Activated CD4-positive, alpha-beta T cell treated with anti-CD3 and anti-CD28 coated beads for 48 hours (primary cell): ENCODE data around the gene JAG1.
"Not testable (repeated sequence)": the region's sequence is repeated elsewhere in the genome, so short reads cannot be mapped to it uniquely, and the experiment has no call there.

Experiments used
- DNase-seq: peaks from one replicate; pipeline ENCODE4 v3.0.0-alpha.2; 2020

Gene JAG1

DNA sequence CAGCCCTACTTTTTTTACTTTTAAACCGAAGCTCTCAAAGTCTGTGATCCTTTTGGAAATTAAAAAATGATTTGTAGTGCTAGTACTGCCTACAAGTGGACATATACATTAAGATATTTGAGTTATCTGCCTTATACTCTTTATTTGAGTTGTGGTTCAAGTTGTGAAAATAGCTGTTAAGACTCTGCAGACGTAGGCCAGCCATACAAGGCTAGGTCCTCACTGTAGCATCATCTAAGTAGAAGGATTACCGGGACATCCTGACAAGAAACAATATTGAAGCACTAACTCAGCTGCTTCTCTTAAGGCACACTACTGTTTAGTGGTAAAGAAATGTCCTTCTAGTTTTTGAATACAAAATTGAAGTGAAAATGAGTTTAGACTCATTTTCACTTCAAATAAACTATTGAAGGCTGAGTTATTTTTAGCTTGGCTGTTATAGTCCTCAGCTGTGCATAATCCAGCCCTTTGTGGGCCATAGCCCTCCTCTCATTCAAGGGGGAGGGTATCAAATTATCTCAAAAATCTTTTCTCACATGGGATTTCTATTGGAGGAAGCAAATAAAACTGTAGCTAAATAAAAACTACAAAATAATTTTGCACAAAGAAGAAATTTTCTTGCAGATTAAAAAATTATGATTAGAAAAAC, 68.1 kb downstream of the JAG1 start:
- DNase-seq: no peak

DNA sequence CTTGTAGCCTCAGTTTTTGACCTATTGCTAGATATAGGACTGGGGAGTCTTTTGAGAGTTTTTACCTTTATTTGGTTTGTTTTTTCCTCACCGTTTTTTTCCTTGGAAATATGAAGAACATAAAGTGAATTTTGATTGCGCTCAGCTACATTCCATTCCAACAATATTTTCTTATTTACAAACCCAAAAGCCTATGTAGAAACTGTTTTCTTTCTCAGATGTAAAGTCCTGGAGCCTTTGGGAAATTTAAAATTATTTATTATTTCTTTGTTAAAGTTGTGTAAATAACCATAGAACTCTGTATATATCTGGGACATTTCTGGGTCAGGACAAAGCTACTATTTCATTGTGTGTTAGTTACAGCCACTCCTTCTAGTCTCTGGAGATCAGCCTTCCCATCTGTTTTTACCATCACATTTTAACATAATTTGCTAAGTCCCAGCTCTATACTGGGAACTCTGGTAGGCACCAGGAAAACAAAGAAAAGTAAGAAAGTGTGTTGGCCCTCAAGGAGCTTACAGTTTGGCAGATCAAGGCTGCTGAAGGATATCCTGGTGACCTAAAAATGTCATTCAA, 68.8 kb downstream of the JAG1 start:
- DNase-seq: no peak

DNA sequence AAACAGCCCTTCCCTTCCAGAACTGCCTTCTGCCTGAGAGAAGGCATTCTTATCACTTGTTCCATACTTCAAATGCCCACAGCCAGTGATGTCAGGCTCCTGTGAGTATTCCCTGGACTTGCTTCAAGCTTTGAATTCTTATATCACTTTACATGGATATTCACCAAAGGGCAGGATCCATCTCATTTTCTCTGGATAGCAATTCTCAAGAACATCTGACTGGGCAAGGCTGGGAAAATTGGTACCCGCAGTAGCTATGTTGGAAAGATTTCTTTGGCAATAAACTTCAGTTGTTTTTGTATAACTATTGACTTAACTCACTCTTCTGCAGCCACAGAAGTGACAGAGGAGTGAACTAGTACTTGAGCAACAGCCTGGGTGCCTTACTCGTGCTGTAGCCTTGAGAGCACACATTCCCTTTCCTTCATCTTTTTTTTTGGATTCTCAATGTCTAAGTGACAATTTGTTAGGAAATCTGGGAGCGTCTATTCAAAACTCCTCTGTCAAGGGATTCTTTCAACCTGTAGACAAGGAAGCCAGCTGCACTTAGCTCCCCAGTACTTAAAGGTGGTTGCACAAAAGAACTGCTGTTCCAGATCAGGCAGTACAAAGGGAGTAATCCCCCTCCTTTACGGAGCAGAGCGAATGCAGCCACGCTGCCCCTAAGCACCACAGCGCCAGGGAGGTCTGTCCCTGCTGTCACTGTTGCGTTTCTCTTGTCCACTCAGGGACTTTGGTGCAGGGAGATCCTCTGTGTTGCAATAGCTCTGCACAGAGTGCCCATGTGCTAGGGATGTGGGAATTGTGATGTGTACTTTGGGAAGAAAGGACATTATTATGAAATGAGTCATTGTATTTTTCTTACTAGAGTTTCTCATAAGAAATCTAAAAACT, 69.6 kb downstream of the JAG1 start:
- no peak for DNase-seq

DNA sequence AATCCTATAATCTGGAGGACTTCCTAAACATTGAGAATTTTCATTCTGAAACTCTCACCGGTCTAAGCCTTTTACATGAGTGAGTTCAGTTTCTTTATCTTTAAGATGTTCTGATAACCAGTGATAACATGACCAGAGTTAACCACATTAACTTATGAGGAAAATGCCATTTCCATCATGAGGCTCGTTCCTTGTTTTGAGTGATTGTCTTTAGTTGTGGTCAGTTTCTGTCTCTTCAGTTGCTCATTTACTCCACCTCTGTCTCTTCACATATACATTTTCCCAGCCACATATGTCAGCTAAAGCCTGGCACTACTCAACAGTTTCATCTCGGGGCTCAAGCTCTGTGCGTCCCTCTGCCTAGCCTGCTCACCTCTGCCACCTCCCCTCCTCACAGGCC, 70.4 kb downstream of the JAG1 start:
- peak; percentile 10 for DNase-seq

DNA sequence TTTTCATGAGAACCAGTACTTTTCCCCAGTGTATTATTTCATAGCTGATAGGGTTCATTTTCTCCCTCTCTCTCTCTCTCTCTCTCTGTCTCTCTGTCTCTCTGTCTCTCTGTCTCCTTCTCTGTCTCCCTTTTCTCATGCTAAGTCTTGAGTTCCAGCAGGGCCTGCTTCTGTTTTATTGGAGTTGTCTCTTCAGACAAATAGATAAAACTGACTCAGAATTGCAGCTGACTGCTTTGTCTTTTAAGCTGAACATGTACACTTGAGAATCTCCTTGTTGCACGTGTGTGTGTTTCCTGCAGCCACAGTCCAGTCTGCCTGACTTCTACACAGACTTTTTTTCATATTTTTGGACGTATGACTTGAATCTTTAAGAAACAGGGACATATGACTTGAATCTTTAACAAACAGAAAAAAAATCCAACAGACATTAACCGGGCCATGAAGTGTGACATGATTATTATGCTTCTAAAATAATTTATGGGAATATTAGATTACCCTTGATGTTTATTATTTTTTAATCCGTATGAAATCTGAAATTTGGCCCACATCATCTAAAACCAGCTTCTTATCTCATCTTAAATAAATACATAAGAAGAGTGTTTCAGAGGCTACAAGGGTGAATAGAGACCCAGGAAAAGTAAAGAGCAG, 71.5 kb downstream of the JAG1 start:
- DNase-seq: no peak

DNA sequence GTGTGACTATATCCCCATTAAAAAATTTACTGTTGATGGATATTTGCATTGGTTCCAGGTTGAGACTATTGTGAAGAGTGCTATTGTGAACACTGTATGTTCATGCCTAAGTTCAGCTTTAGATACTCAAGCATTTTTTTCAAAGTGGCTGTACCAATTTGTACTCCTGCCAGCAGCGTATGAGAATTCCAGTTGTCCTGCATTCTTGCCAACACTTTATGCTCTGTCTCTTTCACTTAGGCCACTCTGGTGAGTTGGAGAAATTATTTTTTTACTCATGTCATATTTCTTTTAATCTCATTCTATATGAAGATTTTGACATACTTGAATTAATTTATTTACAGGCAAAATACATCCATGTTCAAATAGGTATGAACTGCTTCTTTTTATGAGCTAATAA, 76.2 kb downstream of the JAG1 start:
- DNase-seq: no peak

DNA sequence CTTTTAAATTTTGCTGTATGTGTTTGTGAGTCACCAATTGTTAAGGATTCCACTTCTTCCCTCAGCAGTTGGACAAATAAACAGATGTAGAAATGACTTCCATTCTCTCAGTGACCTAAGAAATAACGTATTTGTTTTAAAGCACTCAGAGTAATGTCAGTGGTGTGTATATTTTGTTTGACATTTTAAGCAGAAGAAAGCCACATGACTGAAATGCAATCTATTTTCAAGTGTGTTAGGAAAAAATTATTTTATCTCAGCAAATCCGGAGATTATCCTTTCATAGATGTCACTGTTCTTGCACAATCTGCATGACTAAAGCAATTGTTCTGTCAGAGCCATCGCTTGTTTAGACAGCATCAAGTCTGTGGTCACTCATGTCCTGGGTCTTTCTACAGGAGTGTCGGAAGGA, 77.1 kb downstream of the JAG1 start:
- no peak for DNase-seq

DNA sequence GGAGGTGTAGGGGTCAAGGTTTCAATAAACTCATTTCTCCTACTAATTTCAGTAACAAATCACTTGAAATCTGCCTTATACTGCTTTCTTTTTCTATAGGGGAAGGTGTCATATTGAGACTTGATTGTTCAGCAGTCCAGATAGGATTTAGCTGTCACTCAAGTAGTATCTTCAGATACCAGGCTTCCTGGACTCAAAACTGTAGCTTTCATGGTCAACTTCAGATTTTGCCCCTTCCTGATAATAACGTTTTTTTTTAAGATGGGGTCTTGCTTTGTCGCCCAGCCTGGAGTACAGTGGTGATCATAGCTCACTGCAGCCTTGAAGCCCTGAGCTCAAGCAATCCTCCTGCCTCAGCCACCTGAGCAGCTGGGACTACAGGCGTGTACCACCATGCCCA, 77.8 kb downstream of the JAG1 start:
- DNase-seq: no peak

DNA sequence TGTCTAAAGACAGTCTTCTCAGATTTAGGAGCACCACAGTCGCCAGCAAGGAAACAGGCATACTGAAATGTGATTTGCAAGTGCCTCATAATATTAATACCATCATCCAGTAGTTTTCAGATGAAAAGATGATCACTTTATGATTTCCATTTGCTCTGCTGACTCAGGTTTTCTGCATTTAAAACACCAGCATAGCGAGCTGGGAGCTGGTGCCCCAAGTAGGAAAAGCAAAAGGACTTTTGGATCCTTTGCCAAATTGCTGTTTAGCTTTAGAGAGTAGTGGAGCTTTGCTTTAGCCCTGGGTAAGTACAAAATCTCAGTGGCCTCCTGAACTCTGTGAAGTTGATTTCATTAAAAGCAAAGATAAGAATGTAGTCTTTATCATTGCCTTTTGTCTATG, 78.5 kb downstream of the JAG1 start:
- DNase-seq: no peak

DNA sequence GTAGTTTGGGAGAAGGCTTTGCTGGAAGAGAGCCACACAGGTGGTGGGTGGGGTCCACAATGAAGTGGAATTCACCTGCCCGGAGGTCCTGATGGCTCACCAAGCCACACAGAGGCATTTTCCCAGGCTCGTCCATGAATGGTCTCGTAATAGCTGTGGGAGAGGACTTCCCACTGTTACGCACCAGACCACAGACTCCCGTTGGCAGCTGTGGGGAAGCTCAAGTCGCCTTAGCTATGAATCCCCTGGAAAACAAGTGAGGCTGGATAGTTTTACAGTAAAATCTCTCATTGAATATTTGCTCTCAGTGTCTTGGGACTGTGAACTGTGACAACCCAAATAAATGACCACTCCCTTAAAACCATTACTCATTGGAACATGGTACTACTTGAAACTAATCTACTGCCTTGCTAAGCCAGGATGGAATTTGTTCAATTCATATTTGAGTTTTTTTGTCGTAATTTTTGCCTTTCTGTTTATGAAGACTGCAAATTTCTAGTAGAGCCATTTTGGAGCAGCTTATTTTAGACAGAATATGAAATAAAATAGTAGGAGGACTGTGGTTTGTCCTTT, 79.4 kb downstream of the JAG1 start:
- no peak for DNase-seq

DNA sequence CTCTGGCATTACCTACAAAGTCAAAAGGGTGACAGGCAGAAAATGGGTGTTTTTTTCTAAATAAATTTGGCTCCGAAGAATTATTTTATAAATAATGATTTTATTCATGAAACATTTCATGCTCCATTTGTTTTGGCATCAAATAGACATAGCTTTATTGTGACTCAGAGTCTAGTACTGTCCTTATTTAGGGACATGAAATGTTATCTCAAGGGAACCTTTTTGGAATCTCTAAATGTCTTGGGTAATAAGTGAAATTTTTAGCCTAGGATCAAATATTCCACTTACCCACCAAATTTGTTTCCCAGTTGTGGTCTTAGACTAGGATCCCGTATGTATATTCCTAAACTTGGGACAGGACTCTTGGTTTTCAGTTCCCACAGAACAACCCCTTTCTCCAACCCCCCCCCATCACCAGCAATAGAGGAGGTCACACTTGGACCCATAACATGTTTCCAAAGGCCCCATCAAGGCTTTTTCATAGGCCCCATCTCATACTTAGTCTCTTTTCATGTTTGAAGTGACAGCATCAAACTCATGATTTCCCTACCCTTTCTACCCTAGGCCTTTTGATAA, 81.8 kb downstream of the JAG1 start:
- DNase-seq: no peak

DNA sequence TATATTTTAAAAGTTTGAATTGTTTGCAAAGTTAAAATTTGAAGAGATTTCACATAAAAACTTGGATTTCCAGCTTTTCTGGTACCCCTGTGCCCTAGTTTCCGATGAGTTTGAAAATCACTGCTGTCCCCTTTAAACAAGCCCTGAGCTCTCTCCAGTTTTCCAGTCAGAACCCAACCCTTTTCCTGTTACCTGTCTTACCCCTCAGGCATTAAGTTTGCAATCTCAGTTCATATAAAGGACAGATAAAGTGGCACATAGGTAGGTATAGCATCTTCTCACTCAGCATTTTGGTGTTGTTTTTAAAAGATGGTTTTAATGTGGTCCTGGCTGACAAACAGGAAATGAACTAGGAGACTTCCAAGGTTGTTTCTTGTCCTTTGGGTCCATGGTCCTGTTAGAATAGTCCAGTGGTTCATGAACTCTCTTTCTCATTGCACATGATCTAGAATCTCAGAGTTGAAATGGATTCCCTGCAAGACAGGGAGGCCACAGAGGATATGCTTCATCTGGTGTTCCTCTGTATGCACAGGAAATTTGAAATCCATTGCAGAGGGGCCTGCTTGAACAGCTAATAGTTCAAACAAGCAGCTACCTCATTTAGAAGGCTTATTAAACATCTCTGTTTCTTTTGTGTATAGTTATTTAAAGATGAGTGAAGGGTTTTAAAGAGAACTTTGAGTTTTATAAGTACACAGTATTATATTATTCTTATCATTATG, 82.7 kb downstream of the JAG1 start:
- no peak for DNase-seq

DNA sequence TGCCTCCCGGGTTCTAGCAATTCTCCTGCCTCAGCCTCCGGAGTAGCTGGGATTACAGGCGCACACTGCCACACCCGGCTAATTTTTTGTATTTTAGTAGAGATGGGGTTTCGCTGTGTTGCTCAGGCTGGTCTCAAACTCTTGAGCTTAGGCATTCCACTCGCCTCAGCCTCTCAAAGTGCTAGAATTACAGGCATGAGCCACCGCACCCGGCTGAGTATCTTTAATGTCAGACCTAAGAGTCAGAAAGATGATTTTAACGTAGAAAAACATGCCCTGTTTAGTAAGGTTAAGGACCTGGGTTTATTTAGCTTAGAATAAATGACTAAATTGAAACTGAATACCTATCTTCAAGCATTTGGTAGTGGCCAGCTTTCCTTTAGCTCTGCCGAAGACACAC, 83.4 kb downstream of the JAG1 start:
- DNase-seq: not testable (repeated sequence)
